HG02981 (cell line): ENCODE results near the gene HEMK1.

Source experiments
- ATAC-seq: cut with Tn5 transposase; IDR thresholded peaks from one replicate; pipeline ENCODE4 v1.9.1; 2021; ENCODE audit warnings: mild to moderate bottlenecking, moderate library complexity; ENCODE audit not compliant: unreplicated experiment

Gene HEMK1

DNA sequence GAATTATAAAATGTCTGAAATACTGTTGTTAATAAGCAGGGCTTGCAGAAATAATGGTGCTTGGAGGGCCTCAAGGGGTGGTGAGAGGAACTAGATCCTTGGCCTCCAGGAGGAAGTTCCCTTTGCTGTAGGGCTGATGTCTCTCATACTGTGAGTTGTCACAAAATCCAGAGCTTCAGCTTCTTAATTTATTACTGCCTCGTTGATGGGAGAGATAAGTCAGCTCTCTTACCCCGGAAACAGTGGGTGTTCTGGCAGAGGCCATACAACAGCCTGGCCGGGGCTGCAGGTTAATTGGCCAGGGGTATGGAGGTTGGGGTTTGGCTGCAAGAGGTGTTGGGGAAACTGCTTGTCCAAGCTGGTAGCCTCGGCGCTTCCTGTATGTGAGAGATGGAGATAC is 63.1 kb downstream of the HEMK1 start:
- no peak for ATAC-seq

DNA sequence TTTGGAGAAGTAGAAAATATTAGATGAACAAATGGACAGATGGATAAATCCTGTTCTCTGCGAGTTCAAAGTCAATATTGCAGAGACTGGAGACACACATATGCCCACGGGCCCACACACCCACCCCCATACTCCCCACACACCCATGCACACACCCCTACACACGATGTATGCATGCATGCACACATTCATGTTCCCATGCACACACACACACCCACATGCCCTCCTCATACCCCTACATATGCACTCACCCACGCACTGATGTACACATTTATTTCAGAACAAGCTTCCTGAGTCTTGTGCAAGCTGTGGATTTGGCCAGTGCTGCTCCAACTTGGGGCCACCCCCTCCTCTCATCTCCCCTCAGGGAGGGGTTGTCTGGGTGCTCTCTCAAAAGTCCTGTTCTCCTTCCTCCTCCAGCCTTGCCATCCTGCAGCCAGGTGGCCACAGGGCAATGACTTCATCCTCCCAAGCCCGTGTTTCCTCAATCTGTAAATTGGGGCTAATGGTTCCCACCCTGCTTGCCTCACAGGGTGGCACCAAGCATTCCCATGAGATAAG is 64.0 kb downstream of the HEMK1 start:
- no peak for ATAC-seq

DNA sequence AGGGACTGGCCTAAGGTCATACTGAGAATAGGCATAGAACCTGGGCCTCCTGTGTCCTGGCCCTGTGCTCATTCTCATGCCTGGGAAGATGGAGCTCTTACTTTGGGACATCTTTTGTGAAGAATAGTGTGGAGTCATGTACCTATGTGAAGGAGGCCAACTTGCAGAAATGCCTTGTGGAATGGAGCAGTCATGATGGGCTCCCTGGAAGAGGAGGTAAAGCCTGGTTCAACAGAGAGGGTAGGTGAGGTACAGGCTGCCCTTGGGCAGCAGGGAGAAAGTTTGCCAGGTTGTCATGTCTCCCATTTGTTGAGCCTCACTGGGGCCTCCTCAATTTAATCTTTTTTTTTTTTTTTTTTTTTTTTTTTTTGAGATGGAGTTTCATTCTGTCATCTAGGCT is 65.7 kb downstream of the HEMK1 start:
- ATAC-seq = no peak

DNA sequence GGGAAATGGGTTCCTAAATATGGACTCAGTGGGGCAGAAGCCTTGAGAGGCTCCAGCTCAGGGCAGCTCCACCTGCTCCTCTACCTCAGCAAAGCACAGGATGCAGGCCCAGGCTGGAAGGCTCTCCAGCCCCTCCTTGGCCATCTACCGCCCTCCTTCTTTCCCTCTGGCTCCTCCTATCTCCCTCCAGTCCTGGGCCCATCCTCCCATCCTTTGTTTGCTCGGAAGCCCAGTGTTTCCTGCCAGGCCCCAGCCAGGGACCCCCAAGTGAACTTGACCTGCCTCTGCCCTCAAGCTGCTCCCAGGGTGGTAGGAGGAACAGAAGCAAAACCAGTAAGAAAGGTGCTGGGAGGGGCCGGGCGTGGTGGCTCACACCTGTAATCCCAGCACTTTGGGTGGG is 67.7 kb downstream of the HEMK1 start:
- ATAC-seq = no peak

DNA sequence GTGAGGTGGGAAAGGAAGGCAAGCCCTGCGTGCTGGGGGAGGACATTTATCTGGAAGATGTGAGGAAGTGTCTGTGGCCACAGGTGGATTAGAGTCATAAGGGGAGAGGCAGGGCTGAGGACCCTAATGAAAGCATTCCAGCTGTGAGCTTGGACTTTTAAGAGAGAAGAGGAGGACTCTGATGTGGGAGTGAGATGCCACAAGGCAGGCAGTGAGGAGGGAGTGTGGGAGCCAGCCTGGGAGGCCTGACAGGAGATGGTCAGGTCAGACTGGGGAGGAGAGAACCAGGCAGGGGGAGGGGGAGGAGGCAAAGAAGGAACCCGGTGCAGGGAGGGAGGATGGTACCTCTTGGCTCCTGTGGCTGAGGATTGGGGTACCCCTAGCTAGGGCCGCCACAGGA is 68.6 kb downstream of the HEMK1 start:
- no peak for ATAC-seq

DNA sequence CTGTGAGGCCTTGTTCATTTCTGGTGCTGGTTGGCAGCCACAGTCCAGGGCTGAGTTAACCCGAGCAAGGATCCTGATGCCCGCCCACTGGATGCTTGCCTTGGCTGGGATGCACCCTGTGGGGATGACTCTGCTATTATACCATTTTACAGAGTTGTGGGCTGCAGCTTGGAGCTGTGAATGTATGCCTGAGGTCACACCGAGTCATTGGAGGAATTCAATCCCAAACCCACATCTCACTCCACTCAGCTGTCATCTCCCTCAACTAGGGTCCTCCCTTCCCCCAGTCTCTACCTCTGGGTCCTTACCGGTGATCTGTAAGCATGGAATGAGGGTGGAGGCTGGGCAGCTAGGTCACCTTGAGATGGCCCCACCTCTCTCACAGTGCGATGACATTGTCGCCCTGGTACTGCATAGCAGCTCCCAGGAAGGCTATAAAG is 69.8 kb downstream of the HEMK1 start:
- ATAC-seq = no peak

DNA sequence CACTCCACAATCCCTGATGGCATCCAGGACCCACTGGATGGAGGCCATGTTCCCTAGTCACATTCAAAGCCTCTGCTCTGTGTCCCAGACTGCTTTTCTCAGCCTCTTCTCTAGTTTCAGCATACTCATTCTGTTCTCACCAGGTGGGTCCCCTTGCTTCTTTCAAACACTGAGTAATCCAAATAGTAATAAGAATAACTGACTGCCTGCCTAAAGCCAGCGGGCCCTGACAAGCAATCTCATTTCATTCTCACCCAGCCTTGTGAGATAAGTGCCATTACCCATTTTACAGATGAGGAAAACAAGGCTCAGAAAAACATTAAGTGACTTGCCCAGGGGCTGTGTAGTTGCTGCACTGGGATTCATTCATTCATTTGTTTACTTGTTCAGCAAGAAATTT is 73.1 kb downstream of the HEMK1 start:
- ATAC-seq = no peak

DNA sequence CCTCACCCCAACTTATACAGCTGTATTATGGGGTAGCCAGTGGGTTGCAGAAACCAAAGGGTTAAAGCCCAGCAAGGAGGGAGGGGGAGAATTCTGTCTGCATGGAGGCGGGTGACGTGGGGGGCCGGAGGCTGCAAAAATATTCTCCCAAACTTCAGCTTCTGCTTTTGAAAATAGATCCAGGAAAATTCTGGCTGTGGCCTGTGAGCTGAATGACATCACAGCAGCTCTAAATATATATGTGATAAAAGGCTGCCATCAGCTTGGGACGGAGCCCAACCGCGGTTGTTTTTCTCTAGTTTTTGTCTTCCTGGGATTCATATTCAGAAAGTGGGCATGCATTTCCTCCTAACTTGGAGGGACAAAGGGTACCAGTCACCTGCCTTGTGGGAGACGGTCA is 75.2 kb downstream of the HEMK1 start:
- no peak for ATAC-seq

DNA sequence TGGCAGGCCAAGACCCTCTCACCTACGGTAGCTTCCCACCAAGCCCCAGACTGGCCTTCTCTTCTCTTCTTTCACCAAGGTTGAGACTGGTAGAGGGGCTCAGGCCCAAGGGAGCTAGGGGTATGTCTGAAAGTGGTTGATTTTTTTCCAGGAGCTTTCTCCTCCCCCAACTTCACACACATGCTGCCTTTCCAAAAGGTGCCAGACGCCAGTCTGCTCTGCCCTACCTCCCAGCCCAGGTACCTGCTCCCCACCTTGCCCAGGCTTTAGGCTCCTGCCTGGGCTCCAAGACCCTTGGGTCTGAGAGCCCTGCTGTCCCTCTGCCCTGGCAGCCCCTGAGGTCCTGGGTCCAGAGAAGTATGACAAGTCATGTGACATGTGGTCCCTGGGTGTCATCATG is 76.1 kb downstream of the HEMK1 start:
- ATAC-seq = no peak
